ENCODE measurements around the gene TRAPPC1. TPM values are rescaled to one million over a fixed set of nuclear protein-coding genes. Genes with fewer than 3 reads are reported as not detected.

Gene TRAPPC1
- total RNA-seq, 1 experiment from 2014 or later, result 224 TPM

DNA sequence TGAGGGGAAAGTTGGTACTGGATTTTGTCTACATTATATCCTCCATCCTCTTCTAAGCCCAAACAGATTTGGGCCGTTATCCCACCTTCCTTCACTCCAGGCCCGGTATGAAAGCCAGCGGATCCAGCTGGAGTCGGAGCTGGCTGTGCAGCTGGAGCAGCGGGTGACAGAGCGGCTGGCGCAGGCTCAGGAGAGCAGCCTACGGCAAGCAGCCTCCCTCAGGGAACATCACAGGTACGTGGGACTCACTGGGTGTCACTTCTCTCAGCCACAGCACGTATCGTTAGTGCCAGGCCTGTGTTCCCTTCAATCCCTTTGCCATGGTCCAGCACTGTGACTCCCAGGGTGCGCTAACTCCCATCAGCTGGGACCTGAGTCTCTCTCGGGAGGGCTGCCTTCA lies 11.5 kb upstream of the TRAPPC1 start:
- H3K27ac ChIP-seq, result no peak overlapping the region
- POLR2A ChIA-PET (ENCODE audit: unreplicated experiment), result no interaction called here
- H3K4me2 ChIP-seq, result no peak overlapping the region
- no peaks in the 10 kb centered on the region for H4K20me1 ChIP-seq (ENCODE audit: insufficient read depth)
- intact Hi-C loops (cut with micrococcal nuclease; ENCODE audit: unreplicated experiment), result no loop called here
- no peaks in the 10 kb centered on the region for H3K4me1 ChIP-seq (replicated peaks; ENCODE audit: insufficient read depth)
- H3K9me2 ChIP-seq (ENCODE audit: insufficient read depth), result no peaks in the 10 kb centered on the region
- H3K79me2 ChIP-seq (ENCODE audit: low read depth), result no peaks in the 10 kb centered on the region
- H3K4me3 ChIP-seq, result no peak overlapping the region
- no peaks in the 10 kb centered on the region for H3K27me3 ChIP-seq (ENCODE audit: insufficient read depth, low read depth)
- CTCF ChIA-PET, result no interaction called here
- TF ChIP-seq, protein P1, sequence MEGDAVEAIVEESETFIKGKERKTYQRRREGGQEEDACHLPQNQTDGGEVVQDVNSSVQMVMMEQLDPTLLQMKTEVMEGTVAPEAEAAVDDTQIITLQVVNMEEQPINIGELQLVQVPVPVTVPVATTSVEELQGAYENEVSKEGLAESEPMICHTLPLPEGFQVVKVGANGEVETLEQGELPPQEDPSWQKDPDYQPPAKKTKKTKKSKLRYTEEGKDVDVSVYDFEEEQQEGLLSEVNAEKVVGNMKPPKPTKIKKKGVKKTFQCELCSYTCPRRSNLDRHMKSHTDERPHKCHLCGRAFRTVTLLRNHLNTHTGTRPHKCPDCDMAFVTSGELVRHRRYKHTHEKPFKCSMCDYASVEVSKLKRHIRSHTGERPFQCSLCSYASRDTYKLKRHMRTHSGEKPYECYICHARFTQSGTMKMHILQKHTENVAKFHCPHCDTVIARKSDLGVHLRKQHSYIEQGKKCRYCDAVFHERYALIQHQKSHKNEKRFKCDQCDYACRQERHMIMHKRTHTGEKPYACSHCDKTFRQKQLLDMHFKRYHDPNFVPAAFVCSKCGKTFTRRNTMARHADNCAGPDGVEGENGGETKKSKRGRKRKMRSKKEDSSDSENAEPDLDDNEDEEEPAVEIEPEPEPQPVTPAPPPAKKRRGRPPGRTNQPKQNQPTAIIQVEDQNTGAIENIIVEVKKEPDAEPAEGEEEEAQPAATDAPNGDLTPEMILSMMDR (conservative IDR thresholded peaks at IDR 0.05), result no peak
- no peak for TF ChIP-seq EZH2 (IDR thresholded peaks at IDR 0.05; ENCODE audit: low read depth)
- BruUV-seq (replicated peaks), result no TSS peak
- H3K9me3 ChIP-seq (ENCODE audit: insufficient read depth, low read depth), result no peaks in the 10 kb centered on the region
- H2AFZ ChIP-seq, result no peak overlapping the region
- no peaks in the 10 kb centered on the region for H3K36me3 ChIP-seq (ENCODE audit: low read depth)
- DNase-seq, result no peak
- H3F3A ChIP-seq (ENCODE audit: insufficient read depth, low read depth), result no peaks in the 10 kb centered on the region

DNA sequence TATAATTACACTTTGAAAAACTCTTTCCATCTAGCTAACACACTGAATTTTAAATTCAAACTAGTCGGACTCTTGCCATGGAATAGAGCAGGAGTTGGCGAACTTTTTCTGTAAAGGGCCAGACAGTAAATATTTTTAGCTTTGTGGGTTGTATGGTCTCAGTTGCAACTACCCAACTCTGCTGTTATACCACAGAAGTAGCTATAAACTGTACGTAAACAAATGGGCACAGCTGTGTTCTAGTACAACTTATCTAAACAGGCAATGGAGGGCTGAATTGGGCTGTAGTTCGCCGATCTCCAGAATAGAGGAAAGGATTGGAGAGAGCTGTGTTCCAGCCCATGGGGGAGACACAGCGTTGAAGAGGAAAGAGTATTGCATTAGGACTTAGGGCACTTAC lies 9.0 kb upstream of the TRAPPC1 start:
- no peak for DNase-seq
- Histone ChIP-seq H3K4me1 (replicated peaks; ENCODE audit: insufficient read depth) (no peaks in the 10 kb centered on the region), H3K9me3 (ENCODE audit: insufficient read depth, low read depth) (no peaks in the 10 kb centered on the region), H3K79me2 (ENCODE audit: low read depth) (no peaks in the 10 kb centered on the region), H3K4me2 (no peak overlapping the region), H4K20me1 (ENCODE audit: insufficient read depth) (no peaks in the 10 kb centered on the region), H3F3A (ENCODE audit: insufficient read depth, low read depth) (no peaks in the 10 kb centered on the region), H2AFZ (no peak overlapping the region), H3K27me3 (ENCODE audit: insufficient read depth, low read depth) (no peaks in the 10 kb centered on the region), H3K36me3 (ENCODE audit: low read depth) (no peaks in the 10 kb centered on the region), H3K4me3 (no peak overlapping the region), H3K27ac (no peak overlapping the region), H3K9me2 (ENCODE audit: insufficient read depth) (no peaks in the 10 kb centered on the region)
- POLR2A ChIA-PET (ENCODE audit: unreplicated experiment), result no interaction called here
- CTCF ChIA-PET, result interaction anchor here (0.5 kb wide), 1 partner anchor 103 kb away, joined by 3 read pairs; no protein-coding TSS in a partner anchor
- TF ChIP-seq EZH2 (IDR thresholded peaks at IDR 0.05; ENCODE audit: low read depth), result no peak
- TF ChIP-seq, protein P1 (conservative IDR thresholded peaks at IDR 0.05), result no peak
- TSS peak; percentile 1 for BruUV-seq (replicated peaks)
- intact Hi-C loops (cut with micrococcal nuclease; ENCODE audit: unreplicated experiment), result no loop called here

DNA sequence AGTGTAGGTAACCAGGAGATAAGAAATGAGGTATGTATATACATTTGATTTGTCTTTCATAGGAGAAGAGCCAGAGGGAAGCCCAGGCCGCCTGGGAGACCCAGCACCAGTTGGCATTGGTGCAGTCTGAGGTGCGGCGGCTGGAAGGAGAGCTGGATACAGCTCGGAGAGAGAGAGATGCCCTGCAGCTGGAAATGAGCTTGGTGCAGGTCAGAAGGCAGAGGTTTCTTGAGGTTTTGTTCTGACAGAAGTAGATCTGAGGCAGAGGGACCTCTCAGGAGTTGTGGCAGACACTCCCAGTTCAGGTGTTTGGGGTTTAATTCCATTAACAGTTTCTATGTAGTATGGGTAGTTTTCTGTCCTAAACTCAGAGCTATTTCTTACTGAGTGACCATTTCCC lies 8.3 kb upstream of the TRAPPC1 start:
- CTCF ChIA-PET, result interaction anchor here (0.5 kb wide), 2 partner anchors 50 to 104 kb away, joined by 3 read pairs; no protein-coding TSS in a partner anchor
- H3K4me1 ChIP-seq (replicated peaks; ENCODE audit: insufficient read depth), result no peaks in the 10 kb centered on the region
- H3K27me3 ChIP-seq (ENCODE audit: insufficient read depth, low read depth), result no peaks in the 10 kb centered on the region
- no peak overlapping the region for H2AFZ ChIP-seq
- TF ChIP-seq, protein P1 (conservative IDR thresholded peaks at IDR 0.05), result no peak
- TF ChIP-seq EZH2 (IDR thresholded peaks at IDR 0.05; ENCODE audit: low read depth), result no peak
- intact Hi-C loops (cut with micrococcal nuclease; ENCODE audit: unreplicated experiment), result no loop called here
- BruUV-seq (replicated peaks), result no TSS peak
- no peaks in the 10 kb centered on the region for H3K9me2 ChIP-seq (ENCODE audit: insufficient read depth)
- H3K79me2 ChIP-seq (ENCODE audit: low read depth), result no peaks in the 10 kb centered on the region
- no peaks in the 10 kb centered on the region for H3K9me3 ChIP-seq (ENCODE audit: insufficient read depth, low read depth)
- H3K27ac ChIP-seq, result no peak overlapping the region
- H4K20me1 ChIP-seq (ENCODE audit: insufficient read depth), result no peaks in the 10 kb centered on the region
- H3K4me2 ChIP-seq, result no peak overlapping the region
- DNase-seq, result no peak
- H3K4me3 ChIP-seq, result no peak overlapping the region
- no peaks in the 10 kb centered on the region for H3F3A ChIP-seq (ENCODE audit: insufficient read depth, low read depth)
- no peaks in the 10 kb centered on the region for H3K36me3 ChIP-seq (ENCODE audit: low read depth)
- POLR2A ChIA-PET (ENCODE audit: unreplicated experiment), result interaction anchor here (0.6 to 0.7 kb wide), 2 partner anchors 12 to 333 kb away, joined by 4 to 5 read pairs; no protein-coding TSS in a partner anchor
